Measurements from ENCODE around the gene RGL3. TPM values are rescaled to one million over a fixed set of nuclear protein-coding genes. Genes with fewer than 3 reads are reported as not detected.

RGL3 gene
- total RNA-seq, 2 experiments from 2014 or later = 0.49 TPM; not detected in 1

GRCh38 chr19:11387162-11388034 is 31.7 kb downstream of the RGL3 start:
- Histone ChIP-seq H2AFZ (ENCODE audit: low read length) (peak overlapping the region; percentile 91), H3K4me1 (ENCODE audit: insufficient read depth, low read length, poor library complexity, severe bottlenecking) (peaks cover 34% of the 10 kb centered on the region), H4K20me1 (ENCODE audit: insufficient read depth, low read length) (no peaks in the 10 kb centered on the region), H3K9me3 (ENCODE audit: low read length) (no peaks in the 10 kb centered on the region), H3K9me2 (ENCODE audit: insufficient read depth, low read length) (no peaks in the 10 kb centered on the region), H3K36me3 (ENCODE audit: insufficient read depth, low read length) (no peaks in the 10 kb centered on the region), H3K4me2 (ENCODE audit: low read length) (peak overlapping the region; percentile 66), H3K27ac (ENCODE audit: low read depth, low read length, poor library complexity, severe bottlenecking) (peak overlapping the region; percentile 56), H3K79me2 (ENCODE audit: insufficient read depth, low read depth, low read length) (no peaks in the 10 kb centered on the region), H3K4me3 (ENCODE audit: low read depth, low read length, poor library complexity, severe bottlenecking) (peak overlapping the region; percentile 23)
- POLR2A ChIA-PET = interaction anchor here (0.6 to 1.3 kb wide), 2 partner anchors 13 to 27 kb away, joined by 3 to 4 read pairs; partner anchors contain the start of gene SWSAP1
- CTCF ChIA-PET (ENCODE audit: unreplicated experiment) = no interaction called here
- no TSS peak for BruUV-seq (replicated peaks)
- intact Hi-C loops (cut with micrococcal nuclease; ENCODE audit: unreplicated experiment) = no loop called here
- peak; percentile 65 for DNase-seq (ENCODE audit: low spot score)
- no peak for TF ChIP-seq EZH2phosphoT487 (IDR thresholded peaks at IDR 0.05; ENCODE audit: borderline replicate concordance, low read depth, low read length)
- TF ChIP-seq CTCF (conservative IDR thresholded peaks at IDR 0.05; ENCODE audit: low read length) = no peak

- H3K27ac ChIP-seq (ENCODE audit: low read depth, low read length, poor library complexity, severe bottlenecking) = no peak overlapping the region
- H3K79me2 ChIP-seq (ENCODE audit: insufficient read depth, low read depth, low read length) = peaks cover 5% of the 10 kb centered on the region; the same call in 1 of the 2 replicates
- H3K4me3 ChIP-seq (ENCODE audit: low read depth, low read length, poor library complexity, severe bottlenecking) = no peak overlapping the region
- DNase-seq (ENCODE audit: low spot score) = no peak
- no TSS peak for BruUV-seq (replicated peaks)
- no peaks in the 10 kb centered on the region for H3K36me3 ChIP-seq (ENCODE audit: insufficient read depth, low read length)
- intact Hi-C loops (cut with micrococcal nuclease; ENCODE audit: unreplicated experiment) = no loop called here
- no peak overlapping the region for H3K4me2 ChIP-seq (ENCODE audit: low read length)
- CTCF ChIA-PET (ENCODE audit: unreplicated experiment) = no interaction called here
- H3K4me1 ChIP-seq (ENCODE audit: insufficient read depth, low read length, poor library complexity, severe bottlenecking) = peaks cover 49% of the 10 kb centered on the region
- H3K9me2 ChIP-seq (ENCODE audit: insufficient read depth, low read length) = no peaks in the 10 kb centered on the region
- H2AFZ ChIP-seq (ENCODE audit: low read length) = no peak overlapping the region
- no peaks in the 10 kb centered on the region for H3K9me3 ChIP-seq (ENCODE audit: low read length)
- POLR2A ChIA-PET = interaction anchor here (0.6 to 2.2 kb wide), 3 partner anchors 85 to 1347 kb away, joined by 3 to 7 read pairs (median 4); no protein-coding TSS in a partner anchor
- no peaks in the 10 kb centered on the region for H4K20me1 ChIP-seq (ENCODE audit: insufficient read depth, low read length)
- TF ChIP-seq EZH2phosphoT487 (IDR thresholded peaks at IDR 0.05; ENCODE audit: borderline replicate concordance, low read depth, low read length) = no peak
- TF ChIP-seq CTCF (conservative IDR thresholded peaks at IDR 0.05; ENCODE audit: low read length) = no peak
Observed at GRCh38 chr19:11384778-11385129, 34.4 kb downstream of the RGL3 start.

- Histone ChIP-seq H3K9me3 (ENCODE audit: low read length) (no peaks in the 10 kb centered on the region), H3K4me1 (ENCODE audit: insufficient read depth, low read length, poor library complexity, severe bottlenecking) (peaks cover 49% of the 10 kb centered on the region), H3K9me2 (ENCODE audit: insufficient read depth, low read length) (no peaks in the 10 kb centered on the region), H3K27ac (ENCODE audit: low read depth, low read length, poor library complexity, severe bottlenecking) (no peak overlapping the region), H3K4me2 (ENCODE audit: low read length) (peak overlapping the region; percentile 69), H4K20me1 (ENCODE audit: insufficient read depth, low read length) (no peaks in the 10 kb centered on the region), H2AFZ (ENCODE audit: low read length) (peak overlapping the region; percentile 43; the same call in 1 of the 2 replicates), H3K4me3 (ENCODE audit: low read depth, low read length, poor library complexity, severe bottlenecking) (peak overlapping the region; percentile 47), H3K36me3 (ENCODE audit: insufficient read depth, low read length) (no peaks in the 10 kb centered on the region), H3K79me2 (ENCODE audit: insufficient read depth, low read depth, low read length) (peaks cover 9% of the 10 kb centered on the region; the same call in 1 of the 2 replicates)
- POLR2A ChIA-PET = interaction anchor here (2.2 kb wide), 1 partner anchor 99 kb away, joined by 7 read pairs; no protein-coding TSS in a partner anchor
- no TSS peak for BruUV-seq (replicated peaks)
- DNase-seq (ENCODE audit: low spot score) = no peak
- intact Hi-C loops (cut with micrococcal nuclease; ENCODE audit: unreplicated experiment) = no loop called here
- CTCF ChIA-PET (ENCODE audit: unreplicated experiment) = no interaction called here
- TF ChIP-seq EZH2phosphoT487 (IDR thresholded peaks at IDR 0.05; ENCODE audit: borderline replicate concordance, low read depth, low read length) (no peak), CTCF (conservative IDR thresholded peaks at IDR 0.05; ENCODE audit: low read length) (no peak)
Observed at GRCh38 chr19:11383706-11384048, 35.4 kb downstream of the RGL3 start.

Measured in OCI-LY7 (cell line).